Activated CD4-positive, alpha-beta T cell treated with anti-CD3 and anti-CD28 coated beads, Interleukin-2, Interleukin-4, amounts not matched to agents 100 ng/mL and 50 ng/mL, durations not matched to agents 16 hours and 8 hours (primary cell): Measurements from ENCODE around the gene CNNM1.

Experiments used
- DNase-seq: peaks from one replicate; pipeline ENCODE4 v3.0.0-alpha.2; 2020; ENCODE audit warnings: low spot score

CNNM1 gene

DNA sequence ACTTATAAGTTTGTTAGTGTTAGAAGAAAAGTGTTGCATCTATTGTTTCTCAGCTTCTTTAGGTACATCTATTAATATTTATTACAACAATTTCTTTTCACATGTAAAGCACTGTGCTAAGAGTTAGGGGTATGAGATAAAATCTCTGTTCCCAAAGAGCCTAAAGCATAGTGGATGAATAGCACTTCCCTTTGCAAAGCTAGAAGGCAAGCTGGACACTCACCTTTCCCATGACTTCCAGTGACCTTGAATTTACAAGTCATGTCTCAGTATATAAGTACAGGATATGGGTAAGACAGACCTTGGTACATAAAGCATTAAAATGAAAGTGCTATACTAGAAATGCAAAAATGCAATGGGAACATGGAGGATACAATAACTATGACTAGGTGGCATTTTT, 8.7 kb downstream of the CNNM1 start:
- no peak for DNase-seq

DNA sequence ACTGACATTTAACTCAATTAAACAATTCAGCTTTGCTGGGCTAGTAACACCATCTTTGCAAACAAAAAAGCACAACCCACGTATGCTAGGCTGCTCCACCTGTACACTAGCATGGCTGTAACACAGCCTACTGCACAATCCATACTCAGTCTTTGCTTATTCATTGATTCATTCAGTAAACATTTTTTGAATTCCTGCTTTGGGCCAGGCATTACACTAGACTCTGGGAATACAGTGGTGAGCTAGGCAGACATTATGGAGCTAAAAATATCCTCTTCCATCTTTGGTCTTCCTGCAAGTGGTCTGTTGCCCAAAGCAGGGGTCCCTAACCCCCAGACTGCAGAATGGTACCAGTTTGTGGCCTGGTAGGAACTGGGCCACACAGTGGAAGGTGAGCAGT, 9.9 kb downstream of the CNNM1 start:
- no peak for DNase-seq

- DNase-seq, result no peak
Measured at GRCh38 chr10:99339563-99340047, 10.4 kb downstream of the CNNM1 start.

DNA sequence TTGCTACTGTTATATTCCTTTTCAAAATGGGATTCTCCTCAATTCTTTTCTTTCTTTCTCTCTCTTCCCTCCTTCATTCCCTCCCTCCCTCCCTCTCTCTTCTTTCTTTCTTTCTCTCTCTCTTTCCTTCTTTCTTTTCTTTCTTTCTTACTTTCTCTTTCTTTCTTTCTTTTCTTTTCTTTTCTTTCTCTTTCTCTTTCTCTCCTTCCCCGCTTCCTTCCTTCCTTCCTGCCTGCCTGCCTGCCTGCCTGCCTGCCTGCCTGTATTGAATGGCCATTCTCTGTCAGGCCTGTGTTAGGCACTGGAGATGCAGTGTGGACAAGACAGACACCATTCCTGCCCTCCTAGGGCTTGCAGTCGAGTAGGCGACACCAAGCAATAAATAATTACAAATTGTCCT, 11.5 kb downstream of the CNNM1 start:
- no peak for DNase-seq

DNA sequence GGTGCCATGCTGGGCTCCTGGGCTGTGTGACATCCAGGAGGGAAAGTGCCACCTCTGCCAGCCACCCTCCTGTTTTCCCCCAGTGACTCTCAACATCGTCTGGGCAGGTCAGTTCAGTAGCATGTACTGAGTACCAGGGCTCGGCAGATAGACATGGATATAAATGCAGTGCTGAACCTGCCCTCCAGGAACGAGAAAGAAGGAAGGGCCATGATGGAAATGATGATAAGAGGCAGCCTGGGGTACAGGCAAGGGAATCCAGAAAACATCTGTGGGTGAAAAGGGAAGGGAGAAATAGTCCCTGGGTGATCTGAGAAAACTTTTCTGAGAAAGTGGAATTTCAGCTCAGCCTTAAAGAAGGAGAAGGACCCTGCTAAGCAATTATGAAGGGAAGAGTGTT, 12.1 kb downstream of the CNNM1 start:
- DNase-seq, result no peak

DNA sequence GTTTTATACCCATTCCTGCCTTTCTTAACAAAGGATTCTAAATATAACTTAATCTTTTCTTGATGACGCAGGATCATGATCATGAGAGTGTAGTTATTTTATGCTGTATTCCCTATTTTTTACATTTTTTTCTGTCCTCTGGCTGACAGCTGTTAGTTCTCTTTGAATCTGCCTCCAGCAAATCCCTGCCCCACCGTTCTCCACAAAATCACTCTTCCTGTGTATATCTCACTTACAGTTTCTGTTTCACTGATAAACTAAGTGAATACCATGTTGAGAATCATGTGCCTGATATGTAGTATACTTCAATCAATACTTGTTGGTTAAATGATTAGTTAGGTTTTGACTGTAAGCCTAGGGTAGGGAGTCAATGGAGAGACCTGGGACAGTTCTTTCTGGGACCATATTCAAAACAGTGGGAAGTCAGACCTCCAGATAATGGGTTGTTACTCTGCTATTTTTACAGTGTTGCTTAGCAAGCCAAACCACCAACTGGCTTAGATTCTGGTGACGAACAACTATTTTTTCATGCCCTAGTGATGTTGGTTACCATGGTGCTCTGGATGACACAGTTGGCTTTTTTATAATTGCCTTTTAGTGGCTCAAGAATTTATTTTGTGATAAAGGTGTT, 12.8 kb downstream of the CNNM1 start:
- no peak for DNase-seq

GRCh38 chr10:99343262-99343661, 14.1 kb downstream of the CNNM1 start:
- DNase-seq, result no peak

GRCh38 chr10:99344715-99345114, 15.6 kb downstream of the CNNM1 start:
- no peak for DNase-seq

GRCh38 chr10:99345350-99345749, 16.2 kb downstream of the CNNM1 start:
- no peak for DNase-seq

DNA sequence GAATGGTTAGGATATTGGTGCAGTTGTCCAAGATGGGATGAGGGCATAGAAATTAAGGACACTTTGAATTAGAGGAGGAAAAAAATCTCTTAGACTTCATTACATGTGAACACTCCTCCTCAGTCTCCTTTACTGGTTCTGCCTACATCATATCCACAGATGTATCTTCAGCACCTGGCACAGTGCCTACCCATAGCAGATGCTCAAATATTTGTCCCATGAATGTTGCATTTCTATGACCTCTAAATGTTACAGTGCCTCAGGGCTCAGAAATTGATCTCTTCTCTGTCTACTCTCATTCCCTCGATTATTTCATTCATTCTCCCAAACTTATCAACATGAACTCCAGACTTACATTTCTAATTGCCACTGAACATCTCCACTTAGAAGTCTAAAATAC, 17.1 kb downstream of the CNNM1 start:
- DNase-seq, result no peak

GRCh38 chr10:99347672-99348071, 18.5 kb downstream of the CNNM1 start:
- no peak for DNase-seq

DNA sequence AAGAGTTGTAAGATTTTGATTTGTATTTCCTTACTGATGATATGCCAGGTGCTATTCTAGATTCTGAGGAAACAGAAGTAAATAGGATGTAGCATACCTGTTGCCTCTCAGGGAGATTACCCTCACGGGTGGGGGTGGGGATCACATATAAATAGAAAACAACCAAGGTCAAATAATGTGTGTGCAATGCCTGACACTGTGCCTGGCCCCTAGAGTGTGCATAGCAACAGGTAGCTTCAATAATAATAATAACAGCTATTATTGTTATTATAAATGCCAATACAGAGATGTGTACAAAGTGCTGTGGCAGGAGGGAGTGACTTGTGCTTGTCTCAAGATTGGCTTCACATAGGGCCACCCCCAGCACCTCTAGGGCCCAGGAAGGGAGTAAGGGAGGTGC, 24.0 kb downstream of the CNNM1 start:
- DNase-seq, result no peak

DNA sequence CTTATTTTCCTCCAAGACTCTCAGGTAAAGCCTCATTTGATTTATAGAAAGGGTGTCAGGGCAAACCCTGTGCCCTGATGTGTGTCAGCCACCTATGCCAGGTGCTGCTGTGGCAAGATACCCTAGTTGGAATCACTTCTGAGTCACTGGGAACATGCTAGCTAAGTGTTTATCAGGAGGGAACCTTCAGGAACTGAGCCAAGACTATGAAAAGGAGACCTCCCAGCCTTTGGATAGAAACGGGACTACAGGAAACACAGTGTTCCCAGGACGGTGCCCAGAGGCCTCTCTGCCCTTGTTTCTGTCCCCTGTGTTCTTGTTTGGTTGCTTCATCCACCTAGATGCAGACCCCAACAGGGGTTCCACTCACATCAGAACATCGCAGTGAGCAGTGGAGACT, 28.5 kb downstream of the CNNM1 start:
- no peak for DNase-seq

DNA sequence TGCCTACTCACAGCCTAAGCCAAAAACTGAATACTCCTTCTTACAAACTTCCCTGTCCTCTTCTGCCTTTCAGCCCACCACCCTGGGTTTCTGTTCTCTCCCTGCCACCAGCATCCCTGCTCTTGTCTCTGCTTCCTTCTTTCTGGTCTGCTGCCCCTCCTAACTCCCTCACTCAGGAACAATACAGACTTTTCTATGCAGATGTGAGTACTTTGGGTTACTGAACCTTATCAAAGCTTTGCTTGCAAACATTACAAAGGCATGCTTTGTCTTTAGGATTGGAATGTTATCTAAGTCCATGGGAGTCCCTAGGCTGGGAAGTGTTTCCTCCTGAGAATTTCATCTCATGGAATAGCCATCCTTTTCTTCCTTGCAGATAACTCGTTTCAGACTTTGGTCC, 28.9 kb downstream of the CNNM1 start:
- no peak for DNase-seq

DNA sequence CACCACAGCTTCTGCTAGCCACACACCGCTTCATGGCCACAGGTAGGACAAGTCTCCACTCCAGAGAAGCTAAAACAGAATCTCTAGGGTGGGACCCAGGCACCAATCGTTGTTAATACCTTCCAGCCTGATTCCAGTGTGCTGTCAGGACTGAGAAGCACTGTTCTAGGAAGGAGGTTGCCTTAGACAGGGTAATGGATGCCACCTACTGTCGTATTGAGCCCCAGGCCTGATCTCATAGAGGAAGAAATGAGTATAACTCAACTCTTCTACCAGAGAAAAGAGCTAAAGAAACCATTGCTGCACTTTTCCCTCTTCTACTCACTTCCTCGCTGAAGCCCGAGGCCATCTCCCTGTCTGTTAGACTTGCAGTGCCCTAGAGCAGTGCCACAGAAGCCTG, 31.8 kb downstream of the CNNM1 start:
- DNase-seq, result no peak

DNA sequence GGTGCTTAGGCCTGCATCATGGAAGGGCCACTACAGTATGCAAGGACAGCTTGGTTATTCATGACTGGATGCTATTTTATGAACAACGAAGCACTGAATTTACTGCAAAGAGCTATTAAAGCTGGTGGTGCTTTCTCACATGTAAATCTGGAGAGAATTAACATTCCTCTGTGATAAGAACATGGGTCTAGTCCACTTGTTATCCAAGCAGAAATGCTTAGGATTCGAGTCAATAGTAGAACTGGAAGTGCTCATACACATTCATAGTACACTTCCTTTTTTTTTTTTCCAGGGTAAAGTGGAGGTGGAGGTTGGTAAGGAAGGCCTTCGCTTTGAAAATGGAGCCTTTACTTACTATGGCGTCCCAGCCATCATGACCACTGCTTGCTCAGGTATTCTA, 35.0 kb downstream of the CNNM1 start:
- no peak for DNase-seq

- DNase-seq, result no peak
Measured at GRCh38 chr10:99365311-99365710, 36.2 kb downstream of the CNNM1 start.

GRCh38 chr10:99365736-99366135, 36.6 kb downstream of the CNNM1 start:
- no peak for DNase-seq

- no peak for DNase-seq
Measured at GRCh38 chr10:99366666-99367065, 37.5 kb downstream of the CNNM1 start.

GRCh38 chr10:99368646-99369045, 39.5 kb downstream of the CNNM1 start:
- DNase-seq, result no peak

DNA sequence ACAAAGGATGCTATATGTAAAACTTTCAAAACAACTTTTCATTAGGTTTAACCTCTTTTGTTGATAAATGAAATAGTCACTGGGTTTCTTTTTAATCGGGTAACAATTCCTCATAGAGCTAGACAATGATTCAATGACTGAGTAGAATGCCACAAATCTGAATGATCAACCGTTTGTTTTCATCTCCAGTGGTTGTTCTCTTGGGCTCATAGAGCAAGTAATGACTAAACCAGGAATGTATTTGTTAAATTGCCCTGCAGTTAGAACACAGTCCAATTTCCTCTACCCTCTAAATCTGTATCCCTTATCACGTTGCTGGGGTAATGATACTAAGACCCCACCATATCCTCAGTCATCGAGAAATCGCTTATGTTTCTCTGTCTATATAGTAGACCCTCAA, 40.0 kb downstream of the CNNM1 start:
- DNase-seq, result no peak

DNA sequence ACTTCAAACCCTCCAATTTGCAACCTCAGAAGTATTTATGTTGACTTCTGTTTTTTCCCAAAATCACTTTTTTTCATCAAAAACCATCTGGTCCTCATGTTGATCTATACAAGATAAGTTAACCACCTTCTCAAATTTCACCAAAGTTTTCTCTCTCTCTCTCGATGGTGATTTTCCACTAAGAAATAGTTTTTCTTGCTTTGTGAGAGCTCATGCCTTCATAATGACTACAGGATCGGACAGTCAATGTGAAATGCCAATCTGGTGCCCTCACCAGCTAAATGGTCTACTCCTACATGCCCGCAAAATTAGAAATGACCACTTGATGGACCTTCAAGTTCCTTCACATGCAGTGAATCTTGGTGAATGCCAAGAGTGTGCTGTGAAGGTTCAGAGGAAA, 40.4 kb downstream of the CNNM1 start:
- DNase-seq, result no peak

DNA sequence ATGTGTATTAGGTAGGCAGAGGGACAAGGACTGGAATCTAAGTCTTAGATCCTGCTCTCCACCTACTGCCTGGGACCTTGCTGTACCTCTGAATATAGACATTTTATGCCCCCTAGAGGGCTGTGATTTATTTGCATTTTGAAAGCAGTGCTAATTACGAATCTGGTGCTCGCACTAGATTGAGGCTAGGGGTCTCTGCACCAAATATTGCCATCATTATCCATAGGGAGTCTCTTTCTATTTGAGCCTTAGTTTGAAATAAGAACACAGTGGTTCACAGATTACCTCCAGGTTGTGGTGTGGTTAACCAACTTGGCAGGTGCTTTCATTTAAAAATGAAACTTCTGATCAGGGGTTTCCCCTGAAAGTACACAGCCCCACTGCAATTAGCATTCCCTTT, 41.8 kb downstream of the CNNM1 start:
- peak; percentile 6 for DNase-seq

DNA sequence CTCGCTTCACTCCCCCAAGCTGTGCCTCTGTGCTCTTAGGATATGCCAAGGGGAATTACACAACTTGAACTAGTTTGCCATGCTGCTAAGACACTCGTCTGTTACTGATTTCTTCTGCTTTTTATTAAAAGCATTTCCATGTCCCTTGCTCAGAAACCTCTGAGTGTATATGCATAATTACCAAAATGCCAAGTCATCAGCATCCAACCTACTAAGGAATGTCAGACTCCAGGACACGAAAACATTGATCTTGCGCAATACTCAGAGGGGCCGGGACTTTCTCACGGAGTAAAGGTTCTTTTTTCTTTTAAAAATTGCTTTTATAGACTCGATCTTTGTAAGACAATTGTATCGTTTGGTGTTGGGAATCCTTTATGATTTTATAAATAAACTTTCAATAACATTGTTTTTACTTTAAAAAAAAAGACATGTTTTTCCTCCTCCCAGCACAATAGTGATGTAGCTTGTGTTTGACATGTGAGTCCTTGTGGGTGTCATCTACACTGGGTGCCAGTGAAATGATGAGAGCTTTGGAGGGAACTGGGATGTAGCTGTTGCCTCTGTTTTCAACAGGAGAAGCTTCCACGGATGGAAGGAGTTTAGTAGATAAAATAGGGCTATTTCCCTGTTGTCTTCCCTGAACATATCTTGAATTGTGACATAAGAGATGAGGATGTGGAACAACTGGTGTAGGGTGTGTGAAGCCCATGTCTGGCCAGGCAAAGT, 43.6 kb downstream of the CNNM1 start:
- no peak for DNase-seq
